Peyer's patch (tissue), 4 donors: Measurements from ENCODE around the gene SQSTM1. TPM values are rescaled to one million over a fixed set of nuclear protein-coding genes. Genes with fewer than 3 reads are reported as not detected.

ENCODE experiments used
- DNase-seq, 3 donors: peaks; one replicate each; pipeline ENCODE4 v3.0.0-alpha.2; 2017 to 2019
- H3K27ac ChIP-seq, 4 donors: fragments of 200-600 bp; sonication (generic); one replicate each; pipeline ENCODE4 v1.5.1; 2016 to 2019
- H3K27me3 ChIP-seq, 2 donors: fragments of 200-600 bp; sonication (generic); one replicate each; pipeline ENCODE4 v1.5.1; 2019
- H3K36me3 ChIP-seq, 3 donors: fragments of 200-600 bp; sonication (generic); one replicate each; pipeline ENCODE4 v1.5.1; 2016 to 2019
- H3K4me1 ChIP-seq, 4 donors: fragments of 200-600 bp; sonication (generic); one replicate each; pipeline ENCODE4 v1.5.1; 2016 to 2019
- H3K4me3 ChIP-seq, 4 donors: fragments of 200-600 bp; sonication (generic); 1 replicate in 3 of 4; 2 replicates in 1 of 4; pipeline ENCODE4 v1.5.1; 2016 to 2019; ENCODE audit warnings: mild to moderate bottlenecking in 1 of 4
- H3K9me3 ChIP-seq, 4 donors: fragments of 200-600 bp; sonication (generic); one replicate each; pipeline ENCODE4 v1.5.1; 2016 to 2019; ENCODE audit warnings: mild to moderate bottlenecking in 1 of 4
- CTCF ChIP-seq, 6 experiments: fragments of 450-650 bp in 4 of 6; fragments of 200-600 bp in 2 of 6; sonication (generic) in 1 of 6; IDR thresholded peaks; one replicate each; pipeline ENCODE4 v1.5.1; 2017 to 2019; ENCODE audit warnings: antibody characterized with exemption in 6 of 6, mild to moderate bottlenecking in 3 of 6, moderate library complexity in 1 of 6
- POLR2A ChIP-seq, 2 donors: fragments of 450-650 bp; IDR thresholded peaks; one replicate each; pipeline ENCODE4 v1.5.1; 2017; ENCODE audit warnings: antibody characterized with exemption in 2 of 2, mild to moderate bottlenecking in 2 of 2, moderate library complexity in 2 of 2
- total RNA-seq, 4 donors: library from RNA; depleted of rRNA; stranded (reverse); fragments of >200 nt; gene quantifications; one replicate each; pipeline ENCODE4 v1.1.0, GENCODE V29; 2016

Gene SQSTM1
- total RNA-seq, 4 donors from 2014 or later = 287 to 417 (median 348) TPM

GRCh38 chr5:179798771-179799643 is 21.7 kb upstream of the SQSTM1 start:
- H3K27ac ChIP-seq = no peak overlapping the region
- no peaks in the 10 kb centered on the region for H3K9me3 ChIP-seq
- H3K36me3 ChIP-seq = peaks cover 0 to 58% (median 0%) of the 10 kb centered on the region in 3 donors
- no peaks in the 10 kb centered on the region for H3K27me3 ChIP-seq
- TF ChIP-seq POLR2A (IDR thresholded peaks at IDR 0.05) (no peak), CTCF (IDR thresholded peaks at IDR 0.05) (no peak)
- no peak for DNase-seq
- no peak overlapping the region for H3K4me3 ChIP-seq
- H3K4me1 ChIP-seq = peaks cover 8 to 50% (median 35%) of the 10 kb centered on the region in 4 donors

GRCh38 chr5:179799644-179799973 is 21.1 kb upstream of the SQSTM1 start:
- no peak overlapping the region for H3K4me3 ChIP-seq
- no peak for TF ChIP-seq POLR2A (IDR thresholded peaks at IDR 0.05)
- peaks cover 0 to 58% (median 0%) of the 10 kb centered on the region in 3 donors for H3K36me3 ChIP-seq
- no peak for DNase-seq
- no peaks in the 10 kb centered on the region for H3K9me3 ChIP-seq
- no peak overlapping the region for H3K27ac ChIP-seq
- H3K27me3 ChIP-seq = no peaks in the 10 kb centered on the region
- peaks cover 13 to 50% (median 32%) of the 10 kb centered on the region in 4 donors for H3K4me1 ChIP-seq

GRCh38 chr5:179800071-179800695 is 20.5 kb upstream of the SQSTM1 start:
- no peak for DNase-seq
- no peaks in the 10 kb centered on the region for H3K9me3 ChIP-seq
- H3K4me3 ChIP-seq = no peak overlapping the region
- H3K36me3 ChIP-seq = peaks cover 0 to 58% (median 0%) of the 10 kb centered on the region in 3 donors
- TF ChIP-seq POLR2A (IDR thresholded peaks at IDR 0.05) = no peak
- no peak for TF ChIP-seq CTCF (IDR thresholded peaks at IDR 0.05)
- H3K4me1 ChIP-seq = peaks cover 13 to 50% (median 31%) of the 10 kb centered on the region in 4 donors
- no peaks in the 10 kb centered on the region for H3K27me3 ChIP-seq
- no peak overlapping the region for H3K27ac ChIP-seq

- no peak for DNase-seq
- Histone ChIP-seq H3K36me3 (peaks cover 0 to 58% (median 0%) of the 10 kb centered on the region in 3 donors), H3K4me3 (no peak overlapping the region), H3K4me1 (peaks cover 13 to 51% (median 30%) of the 10 kb centered on the region in 4 donors), H3K9me3 (no peaks in the 10 kb centered on the region), H3K27ac (peak overlapping the region in 1 of 4 donors; percentile 15), H3K27me3 (no peaks in the 10 kb centered on the region)
- no peak for TF ChIP-seq CTCF (IDR thresholded peaks at IDR 0.05)
- no peak for TF ChIP-seq POLR2A (IDR thresholded peaks at IDR 0.05)
Measured at GRCh38 chr5:179800696-179801201, 20.0 kb upstream of the SQSTM1 start.

GRCh38 chr5:179801304-179802206 is 19.1 kb upstream of the SQSTM1 start:
- peak; percentile 75 to 92 (median 86) for DNase-seq
- peaks cover 0 to 58% (median 0%) of the 10 kb centered on the region in 3 donors for H3K36me3 ChIP-seq
- no peak overlapping the region for H3K4me3 ChIP-seq
- H3K9me3 ChIP-seq = no peaks in the 10 kb centered on the region
- peak overlapping the region in 2 of 4 donors; percentile 95 to 100 for H3K27ac ChIP-seq
- TF ChIP-seq POLR2A (IDR thresholded peaks at IDR 0.05) (no peak), CTCF (IDR thresholded peaks at IDR 0.05) (peak; percentile 20 to 81 (median 70))
- peaks cover 13 to 48% (median 28%) of the 10 kb centered on the region in 4 donors for H3K4me1 ChIP-seq
- no peaks in the 10 kb centered on the region for H3K27me3 ChIP-seq
